ENCODE data around the gene ITGAD.

Gene ITGAD

GRCh38 chr16:31412750-31413149 is 19.6 kb downstream of the ITGAD start:
- no peak overlapping the region for H3K27ac ChIP-seq (ENCODE audit: low read depth, low read length)
- H3K27me3 ChIP-seq (ENCODE audit: control insufficient read depth, low read length) = no peaks in the 10 kb centered on the region
- no peaks in the 10 kb centered on the region for H3K9me2 ChIP-seq (replicated peaks; ENCODE audit: control insufficient read depth, low read length)
- H3K79me2 ChIP-seq (ENCODE audit: control insufficient read depth, low read length) = no peaks in the 10 kb centered on the region
- TF ChIP-seq CTCF (IDR thresholded peaks at IDR 0.05; ENCODE audit: low read depth, low read length, poor library complexity, severe bottlenecking) (no peak), EZH2phosphoT487 (IDR thresholded peaks at IDR 0.05; ENCODE audit: borderline replicate concordance, low read length) (no peak)
- no peaks in the 10 kb centered on the region for H3F3A ChIP-seq (ENCODE audit: control insufficient read depth, insufficient read depth)
- H3K4me3 ChIP-seq (ENCODE audit: low read length) = no peak overlapping the region
- no peaks in the 10 kb centered on the region for H3K36me3 ChIP-seq (ENCODE audit: control insufficient read depth, low read length)
- H4K20me1 ChIP-seq (ENCODE audit: control insufficient read depth, insufficient read depth, low read depth, low read length) = no peaks in the 10 kb centered on the region
- no peaks in the 10 kb centered on the region; the same call in 1 of the 2 replicates for H3K4me1 ChIP-seq (ENCODE audit: control insufficient read depth, low read length)
- no peaks in the 10 kb centered on the region for H3K9me3 ChIP-seq (ENCODE audit: control insufficient read depth, insufficient read depth, low read length)
- H3K4me2 ChIP-seq (ENCODE audit: low read length) = no peak overlapping the region

GRCh38 chr16:31413381-31413780 is 20.2 kb downstream of the ITGAD start:
- Histone ChIP-seq H3K27me3 (ENCODE audit: control insufficient read depth, low read length) (no peaks in the 10 kb centered on the region), H3K9me2 (replicated peaks; ENCODE audit: control insufficient read depth, low read length) (no peaks in the 10 kb centered on the region), H3K27ac (ENCODE audit: low read depth, low read length) (no peak overlapping the region), H3K4me1 (ENCODE audit: control insufficient read depth, low read length) (no peaks in the 10 kb centered on the region; the same call in 1 of the 2 replicates), H3K36me3 (ENCODE audit: control insufficient read depth, low read length) (no peaks in the 10 kb centered on the region), H3K4me2 (ENCODE audit: low read length) (no peak overlapping the region), H3F3A (ENCODE audit: control insufficient read depth, insufficient read depth) (no peaks in the 10 kb centered on the region), H4K20me1 (ENCODE audit: control insufficient read depth, insufficient read depth, low read depth, low read length) (no peaks in the 10 kb centered on the region), H3K9me3 (ENCODE audit: control insufficient read depth, insufficient read depth, low read length) (no peaks in the 10 kb centered on the region), H3K4me3 (ENCODE audit: low read length) (no peak overlapping the region), H3K79me2 (ENCODE audit: control insufficient read depth, low read length) (no peaks in the 10 kb centered on the region)
- TF ChIP-seq EZH2phosphoT487 (IDR thresholded peaks at IDR 0.05; ENCODE audit: borderline replicate concordance, low read length) = no peak
- no peak for TF ChIP-seq CTCF (IDR thresholded peaks at IDR 0.05; ENCODE audit: low read depth, low read length, poor library complexity, severe bottlenecking)

GRCh38 chr16:31413943-31414342 is 20.8 kb downstream of the ITGAD start:
- Histone ChIP-seq H3K4me2 (ENCODE audit: low read length) (no peak overlapping the region), H3K27ac (ENCODE audit: low read depth, low read length) (no peak overlapping the region), H3K27me3 (ENCODE audit: control insufficient read depth, low read length) (no peaks in the 10 kb centered on the region), H3K36me3 (ENCODE audit: control insufficient read depth, low read length) (no peaks in the 10 kb centered on the region), H3K4me3 (ENCODE audit: low read length) (no peak overlapping the region), H3K9me2 (replicated peaks; ENCODE audit: control insufficient read depth, low read length) (no peaks in the 10 kb centered on the region), H3K79me2 (ENCODE audit: control insufficient read depth, low read length) (no peaks in the 10 kb centered on the region), H4K20me1 (ENCODE audit: control insufficient read depth, insufficient read depth, low read depth, low read length) (no peaks in the 10 kb centered on the region), H3K4me1 (ENCODE audit: control insufficient read depth, low read length) (no peaks in the 10 kb centered on the region; the same call in 1 of the 2 replicates), H3F3A (ENCODE audit: control insufficient read depth, insufficient read depth) (no peaks in the 10 kb centered on the region), H3K9me3 (ENCODE audit: control insufficient read depth, insufficient read depth, low read length) (no peaks in the 10 kb centered on the region)
- TF ChIP-seq EZH2phosphoT487 (IDR thresholded peaks at IDR 0.05; ENCODE audit: borderline replicate concordance, low read length) = no peak
- no peak for TF ChIP-seq CTCF (IDR thresholded peaks at IDR 0.05; ENCODE audit: low read depth, low read length, poor library complexity, severe bottlenecking)
